ENCODE results near the gene CDC14A. TPM values are rescaled to one million over a fixed set of nuclear protein-coding genes. Genes with fewer than 3 reads are reported as not detected.
A peak's percentile ranks its signal among the peaks of the same experiment; 100 is the strongest.

Gene CDC14A
- total RNA-seq, 4 donors from 2014 or later = 8.6 to 20.1 (median 11.0) TPM

DNA sequence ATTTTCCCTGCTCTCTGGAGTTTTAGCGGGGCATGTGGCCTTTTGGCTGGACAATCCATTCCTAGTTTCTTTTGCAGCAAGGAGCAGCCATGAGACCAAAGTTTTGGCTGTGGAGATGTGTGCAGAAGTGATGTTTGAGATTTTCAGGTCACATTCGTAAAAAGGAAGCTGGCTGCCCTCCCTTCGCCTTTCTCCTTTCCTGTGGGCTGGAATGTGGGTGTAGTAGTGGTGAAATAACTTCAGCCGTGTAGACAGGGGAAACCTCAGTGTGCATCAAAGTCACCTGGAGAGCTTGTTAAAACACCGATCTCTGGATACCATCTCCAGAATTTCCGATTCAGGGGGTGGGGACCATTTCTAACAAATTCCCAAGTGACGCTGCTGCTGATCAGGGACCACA, 180.3 kb downstream of the CDC14A start:
- 48 to 74% methylated on average over 7 of the region's 7 CpGs for WGBS, 2 donors (ENCODE audit: low coverage in 1 of 2)
- H3K27me3 ChIP-seq = peaks cover 10% of the 10 kb centered on the region
- ATAC-seq = no peak

DNA sequence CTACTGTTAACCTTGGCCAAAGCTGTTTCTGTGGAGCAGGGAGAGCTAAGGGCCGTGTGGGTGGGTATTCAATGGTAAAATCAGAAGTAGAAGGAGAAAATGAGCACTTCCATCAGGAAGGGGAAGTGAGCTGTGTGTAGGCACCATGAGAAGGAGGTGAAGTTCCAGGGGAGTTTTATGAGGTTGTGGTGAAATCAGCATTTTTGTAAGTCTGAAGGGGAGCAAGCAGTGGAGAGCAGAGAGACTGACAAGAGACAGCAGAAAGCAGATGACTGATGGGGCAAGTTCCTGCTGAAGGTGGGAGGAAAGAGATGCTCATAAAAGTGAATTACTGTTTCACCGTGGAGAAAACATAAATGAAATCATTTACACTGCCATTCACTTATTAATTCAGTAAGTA, 183.0 kb downstream of the CDC14A start:
- no peak for TF ChIP-seq POLR2AphosphoS5 (IDR thresholded peaks at IDR 0.05)
- TF ChIP-seq, protein P1, sequence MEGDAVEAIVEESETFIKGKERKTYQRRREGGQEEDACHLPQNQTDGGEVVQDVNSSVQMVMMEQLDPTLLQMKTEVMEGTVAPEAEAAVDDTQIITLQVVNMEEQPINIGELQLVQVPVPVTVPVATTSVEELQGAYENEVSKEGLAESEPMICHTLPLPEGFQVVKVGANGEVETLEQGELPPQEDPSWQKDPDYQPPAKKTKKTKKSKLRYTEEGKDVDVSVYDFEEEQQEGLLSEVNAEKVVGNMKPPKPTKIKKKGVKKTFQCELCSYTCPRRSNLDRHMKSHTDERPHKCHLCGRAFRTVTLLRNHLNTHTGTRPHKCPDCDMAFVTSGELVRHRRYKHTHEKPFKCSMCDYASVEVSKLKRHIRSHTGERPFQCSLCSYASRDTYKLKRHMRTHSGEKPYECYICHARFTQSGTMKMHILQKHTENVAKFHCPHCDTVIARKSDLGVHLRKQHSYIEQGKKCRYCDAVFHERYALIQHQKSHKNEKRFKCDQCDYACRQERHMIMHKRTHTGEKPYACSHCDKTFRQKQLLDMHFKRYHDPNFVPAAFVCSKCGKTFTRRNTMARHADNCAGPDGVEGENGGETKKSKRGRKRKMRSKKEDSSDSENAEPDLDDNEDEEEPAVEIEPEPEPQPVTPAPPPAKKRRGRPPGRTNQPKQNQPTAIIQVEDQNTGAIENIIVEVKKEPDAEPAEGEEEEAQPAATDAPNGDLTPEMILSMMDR (IDR thresholded peaks at IDR 0.05) = no peak
- TF ChIP-seq POLR2A (IDR thresholded peaks at IDR 0.05) = no peak
- no peak for TF ChIP-seq EP300 (IDR thresholded peaks at IDR 0.05)
- H3K36me3 ChIP-seq = no peaks in the 10 kb centered on the region
- 59 to 75% methylated on average over 2 of the region's 2 CpGs for WGBS, 2 donors (ENCODE audit: low coverage in 1 of 2)
- H3K27me3 ChIP-seq = peaks cover 34% of the 10 kb centered on the region
- H3K27ac ChIP-seq = no peak overlapping the region
- no peak overlapping the region for H3K4me3 ChIP-seq
- peaks cover 5 to 17% (median 14%) of the 10 kb centered on the region in 3 donors for H3K4me1 ChIP-seq
- no peak for ATAC-seq
- H3K9me3 ChIP-seq = no peaks in the 10 kb centered on the region

More for the DNA sequence above, 180.3 kb downstream of the CDC14A start:
- Histone ChIP-seq H3K9me3 (no peaks in the 10 kb centered on the region), H3K4me3 (no peak overlapping the region), H3K27ac (no peak overlapping the region), H3K4me1 (peaks cover 0 to 3% (median 0%) of the 10 kb centered on the region in 3 donors), H3K36me3 (no peaks in the 10 kb centered on the region)
- TF ChIP-seq POLR2A (IDR thresholded peaks at IDR 0.05) = no peak
- TF ChIP-seq EP300 (IDR thresholded peaks at IDR 0.05) = no peak
- TF ChIP-seq, protein P1 (IDR thresholded peaks at IDR 0.05) = no peak
- no peak for TF ChIP-seq POLR2AphosphoS5 (IDR thresholded peaks at IDR 0.05)

DNA sequence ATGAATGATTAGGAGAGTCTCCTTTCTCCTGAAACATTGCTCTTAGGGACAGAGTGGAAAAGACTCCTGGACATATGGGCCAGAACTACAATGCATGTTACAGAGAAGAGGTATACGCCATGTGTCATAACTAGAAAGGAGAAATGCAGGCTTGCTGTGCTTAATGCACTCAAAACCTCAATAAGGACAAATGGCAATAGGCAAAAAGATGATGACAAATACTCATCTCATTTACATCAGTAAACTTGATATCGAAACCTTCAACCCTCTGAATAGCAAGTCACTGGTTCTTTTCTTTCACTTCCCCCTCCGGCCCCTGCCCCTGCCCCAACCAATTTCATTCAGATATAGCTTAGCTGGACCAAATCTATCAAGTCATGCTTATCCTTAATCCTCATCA, 183.7 kb downstream of the CDC14A start:
- Histone ChIP-seq H3K36me3 (no peaks in the 10 kb centered on the region), H3K4me3 (no peak overlapping the region), H3K9me3 (no peaks in the 10 kb centered on the region), H3K27me3 (peaks cover 42% of the 10 kb centered on the region), H3K4me1 (peaks cover 5 to 17% (median 14%) of the 10 kb centered on the region in 3 donors), H3K27ac (no peak overlapping the region)
- TF ChIP-seq POLR2A (IDR thresholded peaks at IDR 0.05) = no peak
- TF ChIP-seq EP300 (IDR thresholded peaks at IDR 0.05) = no peak
- TF ChIP-seq, protein P1 (IDR thresholded peaks at IDR 0.05) = no peak
- TF ChIP-seq POLR2AphosphoS5 (IDR thresholded peaks at IDR 0.05) = no peak
- WGBS, 2 donors (ENCODE audit: low coverage in 1 of 2) = 77 to 87% methylated on average over 3 of the region's 3 CpGs
- no peak for ATAC-seq

DNA sequence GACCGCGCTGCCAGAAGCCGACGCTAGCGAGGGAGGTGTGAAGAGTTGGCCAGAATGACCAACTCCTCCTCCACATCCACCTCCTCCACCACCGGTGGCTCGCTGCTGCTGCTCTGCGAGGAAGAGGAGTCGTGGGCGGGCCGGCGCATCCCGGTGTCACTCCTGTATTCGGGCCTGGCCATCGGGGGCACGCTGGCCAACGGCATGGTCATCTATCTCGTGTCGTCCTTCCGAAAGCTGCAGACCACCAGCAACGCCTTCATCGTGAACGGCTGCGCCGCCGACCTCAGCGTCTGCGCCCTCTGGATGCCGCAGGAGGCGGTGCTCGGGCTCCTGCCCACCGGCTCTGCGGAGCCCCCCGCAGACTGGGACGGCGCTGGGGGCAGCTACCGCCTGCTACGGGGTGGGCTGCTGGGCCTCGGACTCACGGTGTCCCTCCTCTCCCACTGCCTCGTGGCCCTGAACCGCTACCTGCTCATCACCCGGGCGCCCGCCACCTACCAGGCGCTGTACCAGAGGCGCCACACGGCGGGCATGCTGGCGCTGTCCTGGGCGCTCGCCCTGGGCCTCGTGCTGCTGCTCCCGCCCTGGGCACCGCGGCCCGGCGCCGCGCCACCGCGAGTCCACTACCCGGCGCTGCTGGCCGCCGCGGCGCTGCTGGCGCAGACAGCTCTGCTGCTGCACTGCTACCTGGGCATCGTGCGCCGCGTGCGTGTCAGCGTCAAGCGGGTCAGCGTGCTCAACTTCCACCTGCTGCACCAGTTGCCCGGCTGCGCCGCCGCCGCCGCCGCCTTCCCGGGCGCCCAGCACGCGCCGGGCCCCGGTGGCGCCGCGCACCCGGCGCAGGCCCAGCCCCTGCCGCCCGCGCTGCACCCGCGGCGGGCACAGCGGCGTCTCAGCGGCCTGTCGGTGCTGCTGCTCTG, 186.9 kb downstream of the CDC14A start:
- ATAC-seq = peak; percentile 45
- H3K27me3 ChIP-seq = peaks cover 57% of the 10 kb centered on the region
- H3K36me3 ChIP-seq = no peaks in the 10 kb centered on the region
- WGBS, 2 donors (ENCODE audit: low coverage in 1 of 2) = 0% methylated on average over 5 of the region's 105 CpGs; no CpG with 5 or more reads in 1 of the 2 donors
- no peak for TF ChIP-seq POLR2AphosphoS5 (IDR thresholded peaks at IDR 0.05)
- TF ChIP-seq, protein P1 (IDR thresholded peaks at IDR 0.05) = peak in 1 of 4 experiments; percentile 14
- peaks cover 5 to 17% (median 14%) of the 10 kb centered on the region in 3 donors for H3K4me1 ChIP-seq
- peak overlapping the region in 1 of 4 donors; percentile 36 for H3K27ac ChIP-seq
- H3K9me3 ChIP-seq = no peaks in the 10 kb centered on the region
- peak overlapping the region; percentile 18 to 53 for H3K4me3 ChIP-seq
